Fibroblast of skin of right quadriceps (primary cell): ENCODE data around the gene SPDYE6.
"Not testable (repeated sequence)": the region's sequence is repeated elsewhere in the genome, so short reads cannot be mapped to it uniquely, and the experiment has no call there.

Experiments
- DNase-seq: peaks from one replicate; pipeline ENCODE4 v3.0.0-alpha.2; 2013

Gene SPDYE6

DNA sequence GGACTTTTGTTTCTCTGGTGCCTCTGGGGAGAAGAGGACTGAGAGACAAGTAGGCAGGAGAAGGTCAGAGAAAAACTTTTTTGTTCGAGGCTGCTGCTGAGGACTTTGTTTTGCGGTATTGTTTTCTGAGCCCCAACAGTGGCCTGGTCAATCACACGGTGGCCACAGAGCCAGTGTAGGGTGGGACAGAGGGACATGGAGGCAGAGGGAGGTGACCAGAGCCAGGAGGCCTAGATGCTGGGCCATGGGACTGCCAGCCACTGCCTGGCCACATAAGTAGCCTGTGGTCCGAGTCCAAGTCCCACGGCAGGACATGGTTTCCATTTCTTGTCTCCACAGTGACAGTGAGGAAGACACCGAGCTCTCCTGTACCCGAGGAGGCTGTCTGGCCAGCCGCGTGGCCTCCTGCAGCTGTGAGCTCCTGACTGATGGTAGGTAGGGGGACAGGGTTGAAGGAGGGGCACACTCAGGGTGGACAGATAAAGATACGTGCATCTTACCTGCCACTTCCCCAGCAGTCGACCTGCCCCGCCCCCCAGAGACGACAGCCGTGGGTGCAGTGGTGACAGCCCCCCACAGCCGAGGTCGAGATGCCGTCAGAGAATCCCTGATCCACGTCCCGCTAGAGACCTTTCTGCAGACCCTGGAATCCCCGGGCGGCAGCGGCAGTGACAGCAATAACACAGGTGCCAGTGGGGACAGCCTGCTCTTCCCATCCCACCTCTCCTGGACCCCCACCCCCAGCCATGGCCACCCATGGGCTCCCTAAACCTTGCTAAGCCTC is 42.1 kb downstream of the SPDYE6 start:
- DNase-seq: no peak

DNA sequence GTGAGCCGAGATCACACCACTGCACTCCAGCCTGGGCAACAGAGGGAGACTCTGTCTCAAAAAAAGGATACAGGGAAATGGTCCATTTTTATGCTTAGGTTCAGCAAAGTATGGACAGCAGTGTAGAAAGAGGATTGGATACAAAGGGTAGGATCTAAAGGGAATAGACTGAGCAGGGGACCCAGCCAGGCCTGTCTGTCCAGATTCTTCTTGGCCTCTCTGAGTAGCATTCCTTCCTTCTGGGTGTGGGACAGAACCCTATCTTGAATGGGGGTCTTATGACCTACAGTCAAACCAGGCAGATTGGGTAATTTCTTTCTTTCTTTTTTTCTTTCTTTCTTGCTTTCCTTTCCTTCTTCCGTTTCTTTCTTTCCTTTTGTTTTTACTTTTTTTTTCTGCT is 43.9 kb downstream of the SPDYE6 start:
- no peak for DNase-seq

DNA sequence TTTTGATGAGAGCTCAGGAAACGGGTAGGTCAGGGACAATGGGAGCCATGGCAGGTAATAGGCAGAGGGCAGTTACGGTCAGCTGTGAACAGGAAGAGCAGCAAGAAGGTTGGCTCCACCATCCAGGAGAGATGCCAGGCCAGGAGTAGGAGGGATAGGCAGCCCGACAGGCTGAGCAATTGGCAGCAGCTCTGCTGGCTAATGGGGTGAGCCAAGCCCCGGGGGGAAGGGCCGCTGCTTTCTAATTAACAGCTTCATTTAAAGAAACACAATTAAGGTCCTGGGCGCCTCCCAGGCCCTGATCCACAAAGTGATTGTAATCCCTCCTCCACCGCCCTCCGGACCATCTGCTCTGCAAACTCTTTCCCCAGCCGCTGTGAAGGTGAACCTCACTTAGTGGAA is 45.8 kb downstream of the SPDYE6 start:
- no peak for DNase-seq

DNA sequence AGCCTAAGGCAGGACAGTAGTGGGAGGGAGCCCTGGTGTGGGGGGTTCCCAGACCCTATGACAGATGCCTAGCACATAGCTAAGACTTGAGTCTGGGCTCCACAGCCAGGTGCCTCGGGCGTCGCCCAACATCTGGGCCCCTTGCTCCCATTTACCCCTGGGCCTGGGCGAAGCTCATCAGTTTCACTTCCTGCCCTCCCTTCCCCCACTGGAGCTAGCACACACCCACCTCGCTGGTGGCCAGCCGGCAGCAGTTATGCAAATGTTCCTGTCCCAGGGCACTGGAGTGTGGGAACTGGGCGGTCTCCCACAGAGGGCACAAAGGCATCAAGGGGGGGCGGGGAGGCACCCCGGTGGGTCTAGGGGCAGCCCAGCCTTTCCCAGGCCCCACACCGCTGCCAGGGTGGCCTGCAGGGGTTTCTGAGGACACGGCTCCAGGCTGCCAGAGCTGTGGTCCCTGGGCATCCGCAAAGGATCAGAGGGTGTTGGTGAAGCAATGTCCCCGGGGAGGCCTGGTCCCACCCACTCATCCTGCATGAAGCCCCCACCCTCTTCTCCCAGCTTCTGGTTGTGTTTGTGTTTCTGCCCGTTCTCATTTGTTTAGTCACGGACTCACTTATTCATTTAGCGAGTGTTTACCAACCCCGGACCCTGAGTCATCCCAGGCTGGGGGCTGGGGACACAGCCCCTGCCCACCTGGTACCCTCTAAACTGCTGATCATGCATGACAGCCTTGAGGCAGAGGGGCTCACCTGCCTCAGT is 49.1 kb downstream of the SPDYE6 start:
- DNase-seq: peak; percentile 28

DNA sequence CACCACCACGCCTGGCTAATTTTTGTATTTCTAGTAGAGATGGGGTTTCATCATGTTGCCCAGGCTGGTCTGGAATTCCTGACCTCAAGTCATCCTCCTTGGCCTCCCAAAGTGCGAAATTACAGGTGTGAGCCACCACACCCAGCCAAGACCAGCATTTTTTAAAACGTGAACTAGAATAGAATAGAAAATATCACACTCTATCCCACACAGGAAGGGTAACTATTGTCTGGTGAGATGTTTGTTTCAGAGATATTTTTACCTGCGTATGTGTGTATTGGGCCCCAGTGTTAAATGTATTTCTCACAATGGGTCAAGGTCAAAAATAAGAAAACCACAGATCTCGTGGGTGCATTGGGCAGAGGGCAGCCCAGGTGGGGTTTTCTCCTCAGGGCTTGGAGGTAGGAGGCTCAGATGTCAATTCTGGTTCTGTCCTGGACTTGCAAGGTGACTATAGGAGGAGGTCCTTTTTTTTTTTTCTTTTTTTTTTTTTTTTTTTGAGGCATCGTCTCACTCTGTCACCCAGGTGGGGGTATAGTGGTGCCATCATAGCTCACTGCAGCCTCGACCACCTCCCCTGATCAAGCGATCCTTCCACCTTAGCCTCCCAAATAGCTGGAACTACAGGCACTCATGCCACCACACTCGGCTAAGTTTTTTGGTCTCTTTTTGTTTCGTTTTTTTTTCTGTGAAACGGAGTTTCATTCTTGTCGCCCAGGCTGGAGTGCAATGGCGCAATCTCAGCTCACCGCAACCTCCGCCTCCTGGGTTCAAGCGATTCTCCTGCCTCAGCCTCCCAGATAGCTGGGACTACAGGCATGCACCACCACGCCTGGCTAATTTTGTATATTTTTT is 50.6 kb downstream of the SPDYE6 start:
- no peak for DNase-seq

DNA sequence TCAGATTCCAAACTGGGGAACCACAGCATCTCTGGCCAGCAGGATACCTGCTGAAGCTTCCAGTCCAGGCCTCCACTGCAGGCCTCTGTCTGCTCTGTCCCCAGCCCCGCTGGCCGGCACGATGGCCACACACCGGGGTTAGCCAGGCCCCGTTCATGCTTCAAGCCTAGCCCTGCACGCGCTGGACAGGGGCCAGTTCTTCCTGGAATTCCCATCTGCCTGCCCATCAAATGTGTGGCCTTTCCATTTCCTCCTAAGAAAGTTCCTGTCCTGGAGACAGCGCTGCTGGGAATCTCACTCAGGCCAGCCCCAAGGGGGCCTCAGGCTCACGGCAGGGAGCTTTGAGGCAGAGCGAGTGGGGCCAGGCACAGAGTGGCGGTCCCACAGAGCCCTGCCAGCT is 51.6 kb downstream of the SPDYE6 start:
- DNase-seq: no peak

DNA sequence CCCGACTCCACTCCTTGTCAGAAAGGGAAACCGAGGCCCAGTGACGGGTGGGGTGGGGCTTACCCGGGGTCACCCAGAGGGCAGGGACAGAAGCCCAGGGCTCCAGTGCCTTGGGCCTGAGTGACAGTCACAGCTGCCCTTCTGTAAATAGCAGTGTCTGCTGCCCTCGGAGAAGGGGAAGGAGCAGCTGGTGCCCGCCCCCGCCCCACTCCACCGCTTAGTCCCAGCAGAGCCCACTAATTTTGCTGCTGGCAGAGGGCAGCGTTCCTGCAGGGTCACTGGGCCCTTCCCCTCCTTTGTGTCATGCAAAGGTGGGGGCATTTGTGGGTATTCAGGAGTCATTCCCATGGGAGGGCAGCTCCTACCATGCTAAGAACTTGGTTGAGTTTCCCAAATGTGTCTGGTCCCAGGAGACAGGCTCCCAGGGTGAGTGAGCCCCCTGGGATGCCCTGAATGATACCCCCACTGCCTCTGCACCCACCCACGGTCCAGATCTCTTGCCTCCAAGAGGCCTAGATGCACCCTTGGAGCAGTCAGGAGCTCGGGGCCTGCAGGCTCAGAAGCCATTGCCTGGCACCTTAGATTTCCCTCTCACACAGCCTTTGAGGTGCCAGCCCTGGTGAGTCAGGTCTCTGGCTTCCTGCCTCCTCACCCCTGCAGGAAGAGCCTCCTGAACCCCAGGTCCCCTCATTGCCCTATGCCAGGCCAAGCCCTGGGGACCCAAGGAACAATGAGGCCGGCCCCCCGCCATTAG is 52.4 kb downstream of the SPDYE6 start:
- DNase-seq: no peak

DNA sequence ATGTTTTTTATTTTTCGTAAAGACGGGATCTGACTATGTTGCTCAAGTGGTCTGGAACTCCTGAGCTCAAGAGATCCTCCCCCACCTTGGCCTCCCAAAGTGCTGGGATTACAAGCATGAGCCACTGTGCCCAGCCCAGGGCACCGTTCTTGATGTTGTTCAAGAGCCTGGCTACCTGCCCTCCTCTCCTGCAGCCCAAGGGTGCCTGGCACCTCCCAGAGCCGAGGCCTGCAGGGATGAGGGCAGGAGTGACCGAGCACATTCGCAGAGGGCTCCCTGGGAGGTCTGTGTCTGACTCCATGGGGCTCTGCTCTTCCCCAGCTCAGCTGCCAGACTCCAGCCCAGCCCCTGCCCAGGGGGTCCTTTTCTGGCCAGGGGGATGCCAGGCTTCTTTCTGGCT is 54.2 kb downstream of the SPDYE6 start:
- no peak for DNase-seq

DNA sequence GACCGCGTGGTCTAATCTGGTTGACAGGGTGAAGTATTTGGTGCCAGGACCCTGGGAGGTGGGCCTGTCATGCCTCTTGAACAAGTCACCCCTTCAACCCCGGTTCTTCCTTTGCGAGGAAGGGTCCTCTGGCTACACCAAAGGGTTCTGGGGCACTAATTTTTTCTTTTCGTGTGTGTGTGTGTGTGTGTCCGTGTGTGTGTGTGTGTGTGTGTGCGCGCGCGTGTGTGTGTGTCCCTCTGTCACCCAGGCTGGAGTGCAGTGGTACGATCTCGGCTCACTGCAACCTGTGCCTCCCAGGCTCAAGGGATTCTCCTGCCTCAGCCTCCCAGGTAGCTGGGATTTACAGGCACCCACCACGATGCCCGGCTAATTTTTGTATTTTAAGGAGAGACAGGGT is 54.9 kb downstream of the SPDYE6 start:
- not testable (repeated sequence) for DNase-seq

DNA sequence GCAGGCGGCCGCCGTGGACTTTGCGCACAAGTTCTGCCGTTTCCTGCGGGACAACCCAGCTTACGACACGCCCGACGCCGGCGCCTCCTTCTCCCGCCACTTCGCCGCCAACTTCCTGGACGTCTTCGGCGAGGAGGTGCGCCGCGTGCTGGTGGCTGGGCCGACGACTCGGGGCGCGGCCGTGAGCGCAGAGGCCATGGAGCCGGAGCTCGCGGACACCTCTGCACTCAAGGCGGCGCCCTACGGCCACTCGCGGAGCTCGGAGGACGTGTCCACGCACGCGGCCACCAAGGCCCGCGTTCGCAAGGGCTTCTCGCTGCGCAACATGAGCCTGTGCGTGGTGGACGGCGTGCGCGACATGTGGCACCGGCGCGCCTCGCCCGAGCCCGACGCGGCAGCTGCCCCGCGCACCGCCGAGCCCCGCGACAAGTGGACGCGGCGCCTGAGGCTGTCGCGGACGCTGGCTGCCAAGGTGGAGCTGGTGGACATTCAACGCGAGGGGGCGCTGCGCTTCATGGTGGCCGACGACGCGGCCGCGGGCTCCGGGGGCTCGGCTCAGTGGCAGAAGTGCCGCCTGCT is 55.5 kb downstream of the SPDYE6 start:
- no peak for DNase-seq

DNA sequence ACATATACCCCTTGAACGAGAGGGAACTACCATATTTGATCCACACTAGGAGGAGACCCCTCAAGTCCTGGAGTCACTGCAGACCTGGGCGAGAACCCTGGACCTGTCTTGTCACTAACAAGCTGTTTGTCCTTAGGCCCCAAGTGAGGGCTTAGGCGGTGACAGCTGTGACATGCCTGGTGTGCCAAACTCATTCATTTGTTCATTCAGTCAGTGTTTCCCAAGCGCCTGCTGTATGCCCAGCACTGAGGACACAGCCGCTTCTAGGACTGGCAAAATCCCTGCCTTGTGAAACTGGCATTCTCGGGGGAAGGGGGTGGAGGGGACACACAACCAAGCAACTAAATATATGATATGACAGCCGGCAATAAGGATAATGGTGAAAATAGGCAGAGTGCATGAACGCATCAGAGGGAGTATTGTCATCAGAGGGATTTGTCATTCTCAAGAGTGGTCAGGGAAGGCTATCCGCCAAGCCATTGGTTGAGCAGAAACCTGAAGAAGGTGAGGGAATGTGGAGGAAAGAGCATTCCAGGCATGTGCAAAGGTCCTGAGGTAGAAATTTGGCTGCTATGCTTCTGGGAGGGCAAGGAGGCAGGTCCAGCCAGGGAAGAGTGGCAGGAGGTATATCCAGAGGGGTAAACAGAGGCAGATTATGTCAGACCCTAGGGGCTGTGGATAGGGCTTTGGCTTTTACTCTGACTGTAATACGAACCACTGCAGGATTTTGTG is 58.6 kb downstream of the SPDYE6 start:
- no peak for DNase-seq

DNA sequence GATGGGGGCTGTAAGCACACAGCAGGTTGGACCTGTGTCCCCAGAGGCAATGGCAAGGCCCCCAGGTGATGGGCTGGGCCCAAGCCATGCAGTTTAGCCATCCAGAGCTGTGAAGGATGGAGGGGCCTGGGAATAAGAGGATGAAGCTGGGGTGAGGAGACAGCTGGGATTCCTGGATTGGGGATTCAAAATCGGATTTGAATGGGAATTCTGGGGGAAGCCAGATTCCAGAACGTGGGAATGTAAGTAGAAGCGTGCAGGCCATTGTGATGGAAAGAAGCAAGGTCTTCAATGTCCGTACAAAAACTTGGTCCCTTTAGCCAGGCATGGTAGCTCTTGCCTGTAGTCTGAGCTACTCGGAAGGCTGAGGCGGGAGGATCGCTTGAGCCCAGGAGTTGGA is 59.7 kb downstream of the SPDYE6 start:
- DNase-seq: no peak

DNA sequence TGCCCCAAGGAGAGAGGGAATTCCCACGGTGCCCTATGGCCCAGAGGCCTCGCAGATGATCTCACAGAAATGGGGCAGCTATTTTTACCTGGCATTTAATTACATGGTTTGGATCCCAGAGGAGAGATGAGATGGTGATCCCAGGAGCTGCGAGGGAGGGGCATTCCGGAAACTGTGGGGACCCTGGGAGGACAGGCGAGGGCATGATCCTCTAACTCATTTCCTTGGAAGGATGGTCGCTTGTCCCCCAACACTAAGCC is 60.1 kb downstream of the SPDYE6 start:
- no peak for DNase-seq
